ENCODE measurements around the gene SLC15A4.

Gene SLC15A4

DNA sequence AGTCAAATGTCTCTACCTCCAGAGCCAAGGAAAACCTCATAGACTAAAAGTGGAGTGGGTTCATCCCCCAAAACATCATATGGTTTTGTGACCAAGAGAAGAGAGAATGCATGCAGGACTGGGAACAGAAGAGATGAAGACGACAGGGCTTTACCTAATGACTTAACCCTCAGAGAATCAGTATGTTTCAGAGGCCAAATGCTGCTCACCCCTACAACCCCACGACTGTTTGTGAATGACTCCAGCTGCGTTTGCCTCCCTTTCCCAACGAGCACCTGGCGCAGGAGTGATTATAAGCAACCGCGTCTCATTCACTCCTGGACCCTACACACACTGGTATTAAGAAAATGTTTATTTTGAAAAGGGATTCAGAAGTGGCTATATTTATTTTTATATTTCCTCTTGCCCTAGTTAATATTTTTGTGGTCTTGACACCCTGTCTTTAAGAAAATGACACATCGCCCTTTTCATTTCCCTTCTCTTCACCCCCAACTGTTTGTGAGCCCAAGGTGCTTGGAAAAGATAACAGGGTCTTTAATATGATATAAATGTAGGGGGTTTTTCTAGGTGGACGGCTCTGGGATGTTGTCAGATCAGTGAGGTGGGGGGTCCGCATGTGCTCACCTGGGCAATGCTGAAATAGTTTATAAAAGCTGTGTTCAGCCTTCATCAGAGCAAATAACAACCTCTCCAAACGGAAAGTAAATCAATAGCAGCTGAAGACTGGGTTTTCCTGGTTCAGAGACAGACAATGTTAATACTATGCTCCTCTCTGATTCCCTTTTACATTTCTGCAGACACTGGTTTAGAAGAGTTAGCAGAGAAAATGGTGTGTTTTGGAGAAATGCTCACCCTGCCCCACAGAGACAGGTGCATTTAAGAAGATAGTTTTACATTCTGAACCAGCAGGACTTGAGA is 77.7 kb downstream of the SLC15A4 start:
- DNase-seq = no peak

DNA sequence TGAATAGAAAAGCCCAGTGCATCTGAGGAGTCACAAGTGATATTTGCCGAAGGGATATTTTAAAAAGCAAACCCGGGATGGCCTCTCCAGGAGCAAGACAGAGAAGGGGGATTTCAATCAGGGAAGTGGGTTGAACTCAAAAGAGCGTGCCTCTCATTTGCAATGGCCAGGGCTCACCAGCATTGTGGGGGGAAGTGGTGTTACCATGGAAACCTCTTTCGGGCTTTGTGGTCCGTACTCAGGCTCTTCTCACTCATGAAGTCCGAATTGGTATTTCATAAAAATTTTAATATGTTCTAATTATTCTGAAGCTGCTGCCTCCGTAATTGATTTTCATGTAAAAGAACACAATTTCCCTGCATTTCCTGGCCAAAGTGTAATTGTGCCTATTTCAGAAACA is 79.8 kb downstream of the SLC15A4 start:
- no peak for DNase-seq

Measured in activated T-cell treated with anti-CD3 and anti-CD28 coated beads for 4 hours (primary cell).